ENCODE measurements around the gene MGAT3.

DNA sequence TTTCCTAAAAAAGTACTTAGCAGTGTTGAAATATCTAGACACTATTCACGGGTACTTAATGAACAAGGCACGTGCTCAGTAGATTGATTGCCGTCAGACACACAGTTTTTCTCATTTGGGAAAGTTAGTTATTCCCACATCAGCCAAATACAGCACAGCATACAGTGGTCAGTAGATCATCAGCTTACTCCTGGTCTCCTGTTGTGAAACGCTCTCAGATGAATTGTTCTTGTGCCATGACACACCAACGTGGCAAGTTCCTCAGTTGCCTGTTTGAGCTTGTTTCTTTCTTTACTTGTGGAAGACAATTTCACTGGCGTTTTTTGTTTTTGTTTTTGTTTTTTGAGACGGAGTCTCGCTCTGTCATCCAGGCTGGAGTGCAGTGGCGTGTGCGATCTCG, 48.6 kb upstream of the MGAT3 start:
- no peak for TF ChIP-seq CTCF (IDR thresholded peaks at IDR 0.05)
- no peak for TF ChIP-seq POLR2A (IDR thresholded peaks at IDR 0.05)
